Measurements from ENCODE around the gene KREMEN2. TPM values are rescaled to one million over a fixed set of nuclear protein-coding genes. Genes with fewer than 3 reads are reported as not detected.

The KREMEN2 gene
- total RNA-seq, 1 donor from 2014 or later, result 0.04 TPM

- no peak for TF ChIP-seq CTCF (IDR thresholded peaks at IDR 0.05; ENCODE audit: insufficient read depth, low read length, poor library complexity, severe bottlenecking)
- H3K27me3 ChIP-seq (ENCODE audit: control insufficient read depth, insufficient read depth, low read length), result peaks cover 12% of the 10 kb centered on the region
- H3K4me3 ChIP-seq (ENCODE audit: low read depth, low read length), result no peak within 1 kb of the TSS
- no peaks in the 10 kb centered on the region for H3K36me3 ChIP-seq (ENCODE audit: control insufficient read depth, insufficient read depth, low read length)
- no peak for DNase-seq (ENCODE audit: low read depth)
Measured at GRCh38 chr16:3012828-3013420, 48.8 kb downstream of the KREMEN2 start, which contains the start of gene CLDN9. CLDN9 (plus strand) TSS chr16:3012923; CDS start chr16:3013363, 440 bp downstream.

GRCh38 chr16:3013491-3013951 lies 49.4 kb downstream of the KREMEN2 start:
- no peaks in the 10 kb centered on the region for H3K36me3 ChIP-seq (ENCODE audit: control insufficient read depth, insufficient read depth, low read length)
- TF ChIP-seq CTCF (IDR thresholded peaks at IDR 0.05; ENCODE audit: insufficient read depth, low read length, poor library complexity, severe bottlenecking), result no peak
- DNase-seq (ENCODE audit: low read depth), result no peak
- H3K4me3 ChIP-seq (ENCODE audit: low read depth, low read length), result no peak overlapping the region
- H3K27me3 ChIP-seq (ENCODE audit: control insufficient read depth, insufficient read depth, low read length), result peaks cover 12% of the 10 kb centered on the region

- Histone ChIP-seq H3K4me3 (ENCODE audit: low read depth, low read length) (no peak overlapping the region), H3K27me3 (ENCODE audit: control insufficient read depth, insufficient read depth, low read length) (peaks cover 12% of the 10 kb centered on the region), H3K36me3 (ENCODE audit: control insufficient read depth, insufficient read depth, low read length) (no peaks in the 10 kb centered on the region)
- no peak for DNase-seq (ENCODE audit: low read depth)
- TF ChIP-seq CTCF (IDR thresholded peaks at IDR 0.05; ENCODE audit: insufficient read depth, low read length, poor library complexity, severe bottlenecking), result no peak
Measured at GRCh38 chr16:3013998-3014690, 50.1 kb downstream of the KREMEN2 start.

DNA sequence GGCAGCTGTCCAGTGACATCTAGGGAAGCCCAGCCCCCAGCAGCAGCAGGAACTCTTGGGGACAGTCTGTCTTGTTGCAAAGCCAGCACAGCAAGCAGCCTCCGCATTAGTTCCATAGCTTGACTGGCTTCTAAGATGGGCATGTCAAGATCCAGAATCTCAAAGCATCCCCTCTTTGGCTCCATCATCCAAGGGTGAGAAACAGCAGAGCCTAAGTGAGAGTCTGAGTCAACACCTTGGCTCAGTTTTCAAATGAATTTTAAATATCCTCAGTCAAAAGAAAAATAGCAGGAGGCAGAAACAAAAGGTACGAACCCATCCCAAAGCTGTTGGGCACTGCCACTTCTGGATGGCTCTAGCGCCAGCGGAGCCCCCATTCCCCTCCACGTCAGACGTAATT lies 50.9 kb downstream of the KREMEN2 start:
- H3K4me3 ChIP-seq (ENCODE audit: low read depth, low read length), result no peak overlapping the region
- H3K36me3 ChIP-seq (ENCODE audit: control insufficient read depth, insufficient read depth, low read length), result no peaks in the 10 kb centered on the region
- TF ChIP-seq CTCF (IDR thresholded peaks at IDR 0.05; ENCODE audit: insufficient read depth, low read length, poor library complexity, severe bottlenecking), result no peak
- H3K27me3 ChIP-seq (ENCODE audit: control insufficient read depth, insufficient read depth, low read length), result peaks cover 12% of the 10 kb centered on the region
- no peak for DNase-seq (ENCODE audit: low read depth)

GRCh38 chr16:3015865-3016521 lies 51.9 kb downstream of the KREMEN2 start:
- H3K36me3 ChIP-seq (ENCODE audit: control insufficient read depth, insufficient read depth, low read length), result no peaks in the 10 kb centered on the region
- no peak for TF ChIP-seq CTCF (IDR thresholded peaks at IDR 0.05; ENCODE audit: insufficient read depth, low read length, poor library complexity, severe bottlenecking)
- H3K4me3 ChIP-seq (ENCODE audit: low read depth, low read length), result no peak overlapping the region
- H3K27me3 ChIP-seq (ENCODE audit: control insufficient read depth, insufficient read depth, low read length), result peaks cover 12% of the 10 kb centered on the region
- DNase-seq (ENCODE audit: low read depth), result no peak
